HG02571 (cell line): ENCODE measurements around the gene LLGL1.

Source experiments
- ATAC-seq: cut with Tn5 transposase; IDR thresholded peaks from one replicate; pipeline ENCODE4 v1.9.1; 2021; ENCODE audit warnings: mild to moderate bottlenecking, moderate library complexity; ENCODE audit not compliant: unreplicated experiment

Gene LLGL1

DNA sequence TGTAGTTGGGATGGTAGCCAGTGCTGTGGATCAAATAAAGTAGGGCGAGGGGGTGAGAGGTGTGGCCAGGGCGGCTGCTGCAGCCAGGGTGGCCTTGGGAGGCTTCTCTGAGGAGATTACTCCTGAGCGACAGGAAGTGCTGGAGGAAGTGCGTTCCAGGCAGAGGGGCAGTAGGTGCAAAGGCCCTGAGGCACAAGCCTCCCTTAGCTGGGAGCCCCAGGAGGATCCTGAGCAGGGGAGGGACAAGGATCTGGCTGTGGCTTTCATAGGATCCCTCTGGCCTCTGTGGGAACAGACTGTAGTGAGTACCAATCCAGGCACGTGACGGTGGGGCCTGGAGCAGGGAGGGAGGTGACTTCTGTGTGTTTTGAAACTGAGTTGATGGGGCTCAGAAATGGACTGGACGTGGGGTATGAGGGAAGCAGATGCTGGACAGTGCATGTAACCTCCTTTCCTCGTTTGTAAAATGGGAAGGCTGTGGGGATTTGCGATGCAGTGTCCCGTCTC, 2.8 kb downstream of the LLGL1 start:
- ATAC-seq = no peak

DNA sequence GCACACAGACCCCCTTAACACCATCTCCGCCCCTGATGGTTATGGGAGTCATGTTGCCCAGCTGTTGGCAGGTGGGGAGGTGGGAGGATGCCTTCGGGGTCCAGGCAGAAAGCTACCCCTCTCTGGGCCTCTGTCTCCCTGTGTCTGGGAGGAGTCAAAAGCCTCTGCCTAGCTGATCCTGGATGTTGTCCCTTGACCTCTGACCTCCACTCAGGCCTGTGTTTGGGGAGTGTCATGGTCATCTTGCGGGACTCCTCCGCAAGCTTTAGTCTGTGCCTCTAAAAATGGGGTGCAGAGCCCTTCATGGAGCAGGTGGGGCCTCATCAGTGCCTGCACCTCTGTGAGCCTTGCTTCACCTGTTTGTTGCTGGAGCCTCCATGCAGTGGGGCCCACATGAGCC, 3.8 kb downstream of the LLGL1 start:
- ATAC-seq = no peak

DNA sequence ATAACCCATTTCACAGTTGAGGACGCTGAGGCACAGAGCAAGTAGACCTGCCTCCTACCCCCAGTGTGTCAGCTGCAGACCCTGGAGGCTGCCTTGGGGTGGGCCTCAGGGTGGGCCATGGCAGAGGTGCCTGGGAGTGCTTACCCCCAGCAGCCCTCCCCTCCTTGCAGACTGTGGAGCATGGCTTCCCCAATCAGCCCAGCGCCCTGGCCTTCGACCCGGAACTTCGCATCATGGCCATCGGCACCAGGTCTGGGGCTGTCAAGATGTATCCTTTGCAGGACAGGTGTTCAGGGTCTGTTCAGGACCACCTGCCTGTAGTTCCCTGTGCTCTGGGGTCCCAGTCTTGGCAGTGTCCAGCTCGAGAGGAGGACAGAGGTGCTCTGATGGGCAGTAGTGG, 4.3 kb downstream of the LLGL1 start:
- ATAC-seq = no peak

DNA sequence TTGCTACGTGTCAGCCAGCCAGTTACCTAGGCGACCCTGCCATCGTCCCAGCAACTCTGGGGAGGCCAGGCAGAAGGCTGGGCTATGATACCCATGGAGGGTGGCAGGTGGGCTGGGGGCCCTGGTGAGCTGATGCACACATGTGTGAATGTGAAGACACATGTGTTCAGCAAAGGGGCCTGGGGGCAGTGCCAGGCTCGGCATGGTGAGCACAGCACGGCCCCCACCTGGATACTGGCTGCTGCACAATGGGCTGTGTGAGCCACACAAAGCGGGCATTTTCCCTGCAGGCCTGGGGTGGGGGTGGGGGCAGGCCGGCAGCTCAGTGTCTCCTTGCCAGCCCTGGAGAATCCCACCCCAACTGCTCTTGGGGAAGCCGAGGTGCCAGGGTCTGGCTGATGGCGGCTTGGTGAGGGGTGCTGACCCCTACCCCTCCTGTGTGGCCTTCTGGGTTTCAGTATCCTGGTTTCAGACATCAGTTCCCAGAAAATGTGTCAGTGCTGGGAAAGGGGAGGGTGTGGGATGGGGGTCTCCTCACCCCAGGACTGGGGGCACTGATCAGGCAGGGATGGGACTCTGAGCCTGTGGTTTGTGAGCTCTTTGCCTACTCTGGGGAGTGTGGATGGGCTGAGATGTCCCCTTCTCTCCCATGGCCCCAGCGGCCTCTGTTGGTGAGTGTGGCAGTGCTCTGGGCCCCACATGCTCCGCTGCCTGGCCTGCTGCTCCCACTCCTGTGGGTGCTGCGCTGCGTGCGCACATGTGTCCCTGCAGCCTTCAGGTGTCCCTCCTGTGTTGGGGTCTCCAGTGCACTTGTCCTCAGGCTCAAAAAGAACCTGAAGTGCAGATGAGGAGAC, 5.1 kb downstream of the LLGL1 start:
- ATAC-seq = no peak

DNA sequence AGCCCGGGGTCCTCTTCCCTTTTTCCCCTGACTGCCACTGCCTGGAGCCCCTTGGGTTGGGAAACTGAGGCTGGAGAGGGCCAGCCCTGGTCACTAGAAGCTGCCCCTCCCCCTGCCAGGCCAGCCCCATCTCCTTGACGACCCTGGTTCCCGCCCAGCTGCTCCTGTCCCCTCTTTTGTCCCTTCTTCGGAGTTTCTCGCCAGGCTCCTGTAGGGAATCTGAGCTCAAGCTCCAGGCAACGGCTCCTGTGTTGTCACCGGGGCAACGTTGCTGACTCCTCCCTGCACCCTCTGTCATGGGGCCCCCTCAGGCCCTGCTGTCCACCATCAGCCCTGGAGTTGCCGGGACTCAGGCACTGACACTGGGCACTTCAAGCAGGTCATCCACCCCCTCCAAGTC, 5.7 kb downstream of the LLGL1 start:
- no peak for ATAC-seq

DNA sequence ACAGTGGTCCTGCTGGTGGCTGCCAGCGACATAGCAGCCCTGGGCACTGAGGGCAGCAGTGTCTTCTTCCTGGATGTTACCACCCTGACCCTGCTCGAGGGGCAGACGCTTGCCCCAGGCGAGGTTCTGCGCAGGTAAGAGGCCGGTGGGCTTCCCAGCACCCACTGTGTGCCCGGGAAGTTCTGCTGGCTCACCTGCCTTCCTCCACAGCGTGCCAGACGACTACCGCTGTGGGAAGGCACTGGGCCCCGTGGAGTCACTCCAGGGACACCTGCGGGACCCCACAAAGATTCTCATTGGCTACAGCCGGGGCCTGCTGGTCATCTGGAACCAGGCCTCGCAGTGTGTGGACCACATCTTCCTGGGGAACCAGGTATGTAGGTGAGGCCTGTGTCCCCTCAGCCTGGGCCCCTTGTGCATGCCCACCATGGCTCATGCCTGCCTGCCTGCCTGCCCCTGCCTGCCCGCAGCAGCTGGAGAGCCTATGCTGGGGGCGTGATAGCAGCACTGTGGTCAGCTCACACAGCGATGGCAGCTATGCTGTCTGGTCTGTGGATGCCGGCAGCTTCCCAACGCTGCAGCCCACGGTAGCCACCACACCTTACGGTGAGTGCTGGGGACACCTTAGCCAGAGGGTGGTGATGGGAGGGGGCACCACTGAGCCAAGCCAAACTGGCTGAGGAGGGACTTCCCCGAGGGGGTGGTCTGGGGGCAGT, 8.5 kb downstream of the LLGL1 start:
- no peak for ATAC-seq

DNA sequence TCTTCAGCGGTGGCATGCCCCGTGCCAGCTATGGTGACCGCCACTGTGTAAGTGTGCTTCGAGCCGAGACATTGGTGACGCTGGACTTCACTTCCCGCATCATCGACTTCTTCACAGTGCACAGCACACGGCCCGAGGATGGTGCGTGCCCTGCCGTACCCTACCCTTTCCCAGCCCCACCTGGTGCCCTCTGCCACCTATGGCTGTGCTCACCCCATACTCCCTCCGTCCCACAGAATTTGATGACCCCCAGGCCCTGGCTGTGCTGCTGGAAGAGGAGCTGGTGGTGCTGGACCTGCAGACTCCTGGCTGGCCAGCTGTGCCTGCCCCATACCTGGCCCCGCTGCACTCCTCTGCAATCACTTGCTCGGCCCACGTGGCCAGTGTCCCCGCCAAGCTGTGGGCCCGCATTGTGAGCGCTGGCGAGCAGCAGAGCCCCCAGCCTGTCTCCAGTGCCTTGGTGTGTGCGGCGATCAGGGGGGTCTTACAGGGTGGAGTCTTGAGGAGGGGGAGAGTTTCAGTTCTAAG, 9.5 kb downstream of the LLGL1 start:
- no peak for ATAC-seq

DNA sequence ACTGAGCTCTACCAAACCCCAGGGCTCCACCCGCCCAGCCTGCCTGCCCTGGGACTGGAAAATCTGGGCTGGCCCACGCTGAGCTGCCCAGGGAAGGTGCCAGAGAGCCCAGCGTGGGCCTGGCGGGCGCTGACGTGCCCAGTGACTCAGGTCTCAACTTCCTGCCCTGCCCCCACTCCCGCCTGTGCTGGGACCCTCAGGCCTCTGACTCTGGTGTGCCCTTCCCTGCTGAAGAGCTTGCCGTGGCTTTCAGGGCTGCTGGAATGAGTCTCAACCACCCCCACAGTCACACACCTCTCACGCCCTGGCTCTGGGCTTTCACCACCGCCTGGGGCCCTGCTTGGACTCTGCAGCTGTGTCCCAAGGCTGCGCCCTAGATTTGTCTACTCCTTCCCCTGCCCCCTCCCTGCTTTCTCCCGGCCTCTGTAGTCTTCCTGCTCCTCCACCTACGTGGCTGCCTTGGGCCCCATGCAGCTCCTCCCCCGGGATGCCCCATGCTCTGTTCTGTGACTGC, 10.4 kb downstream of the LLGL1 start:
- ATAC-seq = no peak

DNA sequence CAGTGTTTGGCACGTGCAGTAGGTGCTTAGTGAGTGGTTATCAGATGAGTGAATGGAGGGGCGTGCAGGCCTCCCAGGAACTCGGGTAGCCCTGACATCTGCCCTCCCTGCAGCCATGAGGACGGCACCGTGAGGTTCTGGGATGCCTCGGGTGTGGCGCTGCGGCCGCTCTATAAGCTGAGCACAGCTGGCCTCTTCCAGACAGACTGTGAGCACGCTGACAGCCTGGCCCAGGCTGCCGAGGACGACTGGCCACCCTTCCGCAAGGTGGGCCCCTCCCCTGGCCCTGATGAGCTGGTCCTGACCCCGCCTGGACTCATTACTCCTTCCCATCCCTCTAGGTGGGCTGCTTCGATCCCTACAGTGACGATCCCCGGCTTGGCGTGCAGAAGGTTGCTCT, 11.1 kb downstream of the LLGL1 start:
- ATAC-seq = no peak

DNA sequence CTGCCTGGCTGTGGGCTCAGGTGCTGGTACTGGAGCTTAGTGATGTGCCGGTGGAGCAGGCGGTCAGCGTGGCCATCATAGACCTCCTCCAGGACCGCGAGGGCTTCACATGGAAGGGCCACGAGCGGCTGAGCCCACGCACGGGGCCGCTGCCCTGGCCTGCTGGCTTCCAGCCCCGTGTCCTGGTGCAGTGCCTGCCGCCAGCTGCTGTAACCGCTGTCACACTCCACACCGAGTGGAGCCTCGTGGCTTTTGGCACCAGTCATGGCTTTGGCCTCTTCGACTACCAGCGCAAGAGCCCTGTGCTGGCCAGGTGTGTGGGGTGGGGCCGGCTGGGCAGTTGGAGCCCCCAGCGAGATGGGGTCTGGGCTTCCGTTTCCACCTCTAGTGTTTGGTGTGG, 12.0 kb downstream of the LLGL1 start:
- no peak for ATAC-seq

DNA sequence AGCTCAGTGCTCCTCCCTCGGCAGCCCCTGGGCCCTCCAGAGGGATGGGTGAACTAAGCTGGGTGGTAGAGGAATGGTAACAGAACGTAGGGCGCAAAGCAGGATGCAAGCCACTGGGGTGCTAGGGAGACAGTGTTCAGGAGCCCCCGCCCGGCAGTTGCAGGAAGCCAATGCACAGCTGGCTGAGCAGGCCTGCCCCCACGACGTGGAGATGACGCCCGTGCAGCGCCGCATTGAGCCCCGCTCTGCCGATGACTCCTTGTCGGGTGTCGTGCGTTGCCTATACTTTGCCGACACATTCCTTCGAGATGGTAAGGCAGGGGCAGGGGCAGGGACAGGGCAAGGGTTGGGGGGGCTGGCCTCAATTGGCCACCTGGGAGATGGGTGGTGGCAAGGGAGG, 12.9 kb downstream of the LLGL1 start:
- no peak for ATAC-seq

DNA sequence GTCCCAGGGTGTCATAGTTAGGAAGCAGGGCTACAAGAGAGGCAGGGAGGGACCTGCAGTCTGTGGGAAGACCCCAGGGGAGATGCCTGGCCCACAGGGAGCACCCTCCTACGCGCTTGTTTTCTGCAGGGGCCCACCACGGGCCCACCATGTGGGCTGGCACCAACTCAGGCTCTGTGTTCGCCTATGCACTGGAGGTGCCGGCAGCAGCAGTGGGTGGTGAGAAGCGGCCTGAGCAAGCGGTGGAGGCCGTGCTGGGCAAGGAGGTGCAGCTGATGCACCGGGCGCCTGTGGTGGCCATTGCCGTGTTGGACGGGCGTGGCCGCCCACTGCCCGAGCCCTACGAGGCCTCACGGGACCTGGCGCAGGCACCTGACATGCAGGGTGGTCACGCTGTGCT, 15.0 kb downstream of the LLGL1 start:
- no peak for ATAC-seq

DNA sequence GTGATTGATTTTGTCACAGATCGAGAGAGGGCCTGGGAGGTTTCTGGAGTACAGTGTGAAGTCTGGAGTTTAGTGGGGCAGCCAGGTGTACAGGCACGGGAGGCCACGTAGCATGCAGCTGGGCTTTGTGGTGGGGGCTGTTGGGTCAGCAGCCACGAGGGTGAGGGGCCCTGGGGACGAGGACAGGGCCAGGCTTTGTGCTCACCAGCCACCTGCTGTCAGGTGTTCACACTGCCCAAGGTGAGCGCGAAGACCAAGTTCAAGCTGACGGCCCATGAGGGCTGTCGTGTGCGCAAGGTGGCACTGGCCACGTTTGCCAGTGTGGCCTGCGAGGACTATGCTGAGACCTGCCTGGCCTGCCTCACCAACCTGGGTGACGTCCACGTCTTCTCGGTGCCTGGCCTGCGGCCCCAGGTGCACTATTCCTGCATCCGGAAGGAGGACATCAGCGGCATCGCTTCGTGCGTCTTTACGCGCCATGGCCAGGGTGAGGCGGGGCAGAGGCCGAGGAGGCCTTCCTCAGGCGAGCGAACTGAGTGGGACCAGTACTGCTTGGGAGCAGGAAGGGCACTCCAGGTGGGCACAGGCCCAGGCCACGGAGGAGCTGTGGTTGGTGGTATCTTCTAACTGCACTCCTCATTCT, 15.9 kb downstream of the LLGL1 start:
- ATAC-seq = no peak

DNA sequence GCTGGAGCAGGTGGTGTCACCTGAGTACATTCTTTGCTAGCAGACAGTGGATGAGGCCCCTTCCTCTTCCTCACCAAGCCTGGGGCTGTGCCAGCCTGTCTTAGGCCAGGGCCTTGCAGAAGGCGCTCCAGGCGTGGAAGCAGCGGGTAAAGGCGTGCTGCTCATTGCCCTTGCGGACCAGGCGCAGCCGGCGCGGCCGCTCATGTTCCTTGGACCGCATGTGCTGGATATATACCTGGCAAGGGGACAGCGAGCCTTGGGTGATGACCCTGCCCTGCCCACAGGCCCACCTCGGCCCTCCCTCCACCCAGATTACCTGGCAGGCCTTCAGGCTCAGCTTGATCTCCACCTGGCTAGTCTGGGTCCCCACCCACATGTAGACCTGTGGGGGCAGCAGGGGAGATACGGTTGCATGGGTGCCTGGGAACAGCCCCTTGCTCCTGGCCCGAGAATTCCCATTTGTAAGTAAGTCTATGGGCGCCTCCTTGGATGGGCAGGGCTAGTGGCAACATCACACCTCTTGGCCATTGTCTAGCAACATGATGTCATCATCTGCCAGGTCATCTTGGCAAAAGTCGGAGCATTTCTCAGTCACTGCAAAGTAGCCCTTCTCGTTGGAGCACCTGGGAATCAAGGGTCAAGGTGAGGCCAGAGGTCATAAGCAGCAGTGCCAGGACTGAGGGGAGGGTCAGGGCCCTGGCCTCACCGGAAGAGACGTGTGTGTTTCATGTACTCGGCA, 19.8 kb downstream of the LLGL1 start:
- ATAC-seq = no peak

DNA sequence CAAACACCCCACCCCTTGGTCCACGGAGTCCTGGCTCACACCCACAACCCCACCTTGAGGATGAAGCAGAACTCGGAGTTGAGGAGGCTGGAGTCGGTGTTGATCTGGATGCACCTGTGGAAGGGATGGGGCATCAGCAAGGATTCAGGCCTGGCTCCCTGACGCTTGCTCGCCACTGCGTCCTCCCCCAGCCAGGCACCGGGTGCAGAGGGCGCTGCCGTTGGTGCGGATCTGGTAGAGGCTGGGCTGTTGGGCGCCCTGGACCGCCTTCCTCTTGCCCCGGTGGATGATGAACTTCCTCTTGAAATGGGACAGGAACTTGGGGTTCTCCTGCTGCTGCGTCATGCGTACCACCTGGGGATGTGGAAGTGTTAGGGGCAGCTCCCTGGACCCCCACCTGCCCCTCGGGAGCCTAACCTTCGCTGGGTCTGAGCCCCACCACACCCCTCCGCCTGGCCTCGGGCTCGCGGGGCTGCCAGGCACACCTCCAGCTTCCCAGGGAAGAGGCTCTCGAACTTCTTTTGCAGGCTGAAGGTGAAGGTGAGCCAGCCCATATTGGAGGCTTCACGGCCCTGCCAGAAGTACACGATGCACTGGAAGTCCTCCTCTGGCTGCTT, 20.8 kb downstream of the LLGL1 start:
- no peak for ATAC-seq

DNA sequence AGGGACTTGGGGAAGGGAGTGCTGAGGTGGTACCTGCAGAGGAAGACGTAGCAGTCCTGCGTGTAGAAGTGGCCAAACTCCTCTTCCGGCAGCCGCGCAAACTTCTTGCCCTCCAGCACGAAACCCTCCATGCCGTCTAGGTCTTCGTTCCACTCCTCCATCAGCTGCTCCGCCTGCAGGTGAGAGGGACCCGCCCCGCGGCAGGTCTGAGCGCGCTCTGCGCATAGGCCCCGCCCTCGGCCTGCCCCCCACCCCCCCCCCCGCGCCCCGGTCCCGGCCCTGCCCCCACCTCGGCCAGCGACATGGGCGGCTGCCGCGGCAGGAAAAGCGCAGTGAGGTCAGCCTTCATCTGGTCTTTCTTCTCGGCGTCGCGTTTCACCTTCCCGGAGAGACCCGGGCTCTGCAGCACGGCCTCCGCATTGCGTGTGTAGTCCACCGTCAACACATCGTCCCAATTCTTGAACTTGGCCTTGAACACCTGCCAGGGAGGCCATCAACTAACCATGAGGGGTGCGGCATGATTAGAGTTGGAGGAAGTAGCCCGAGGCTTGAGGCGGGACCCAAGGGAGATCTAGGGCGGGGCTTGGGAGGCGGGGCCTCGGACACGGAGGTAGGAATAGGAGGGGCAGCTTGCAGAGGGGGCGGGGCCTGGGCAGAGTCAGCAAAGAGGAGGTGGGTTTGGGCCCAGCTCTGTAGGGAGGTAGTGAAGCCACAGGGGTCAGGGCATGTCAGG, 21.6 kb downstream of the LLGL1 start:
- no peak for ATAC-seq

DNA sequence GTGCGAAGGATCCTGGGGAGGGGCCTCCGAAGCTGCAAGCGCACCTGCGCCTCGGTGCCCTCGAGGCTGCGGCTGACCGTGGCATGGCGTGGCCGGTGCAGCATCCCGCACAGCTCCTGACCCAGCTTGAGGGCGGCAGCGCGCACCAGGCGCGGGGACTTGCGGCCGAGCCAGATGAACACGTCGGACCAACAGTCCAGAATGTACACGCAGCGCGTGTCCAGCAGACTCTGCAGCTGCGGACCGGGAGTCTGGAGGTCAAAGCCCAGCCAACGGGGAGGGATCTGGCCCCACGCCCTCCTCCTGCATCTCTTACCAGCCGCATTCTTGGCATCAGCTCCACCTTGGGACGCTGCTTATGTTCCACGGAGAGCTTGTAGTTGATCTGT, 22.2 kb downstream of the LLGL1 start:
- ATAC-seq = no peak

DNA sequence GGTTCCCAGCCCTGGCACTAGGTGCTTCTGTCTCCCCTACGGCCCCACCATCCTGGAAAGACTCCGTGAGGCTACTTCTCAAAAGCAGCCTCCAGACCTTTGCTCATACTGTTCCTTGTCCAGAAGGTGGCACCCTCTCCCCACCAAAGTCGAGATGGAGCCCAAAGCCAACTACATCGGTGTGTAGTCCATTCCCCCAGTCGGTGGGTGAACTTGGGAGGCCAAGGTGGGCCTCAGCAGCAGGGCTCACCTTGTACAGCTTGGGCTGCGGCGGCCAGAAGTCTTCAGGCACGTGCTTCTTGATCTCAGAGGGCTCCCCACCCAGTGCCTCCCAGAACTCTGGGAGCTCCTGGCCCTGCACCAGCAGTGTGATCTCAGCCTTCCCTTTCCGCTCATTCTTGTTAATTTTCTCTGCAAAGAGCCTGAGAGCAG, 22.9 kb downstream of the LLGL1 start:
- no peak for ATAC-seq

DNA sequence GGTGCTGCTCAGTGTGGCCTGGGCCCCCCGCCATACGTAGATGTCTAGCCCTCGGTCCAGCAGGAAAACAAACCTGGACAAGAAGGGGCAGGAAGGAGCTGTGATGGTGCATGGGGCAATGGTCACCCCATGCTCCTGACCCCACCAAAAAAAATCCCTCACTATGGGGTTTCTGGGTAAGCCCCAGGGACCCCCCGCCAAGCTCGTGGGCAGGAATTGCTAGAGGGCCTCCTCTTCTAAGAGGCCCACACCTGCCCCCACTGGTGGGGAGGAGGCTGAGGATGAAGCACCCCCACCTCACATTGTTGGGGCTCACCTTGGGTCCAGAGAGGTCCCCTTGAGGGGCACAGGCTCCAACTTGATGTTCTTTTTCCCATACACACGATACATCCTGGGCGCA, 23.4 kb downstream of the LLGL1 start:
- no peak for ATAC-seq

DNA sequence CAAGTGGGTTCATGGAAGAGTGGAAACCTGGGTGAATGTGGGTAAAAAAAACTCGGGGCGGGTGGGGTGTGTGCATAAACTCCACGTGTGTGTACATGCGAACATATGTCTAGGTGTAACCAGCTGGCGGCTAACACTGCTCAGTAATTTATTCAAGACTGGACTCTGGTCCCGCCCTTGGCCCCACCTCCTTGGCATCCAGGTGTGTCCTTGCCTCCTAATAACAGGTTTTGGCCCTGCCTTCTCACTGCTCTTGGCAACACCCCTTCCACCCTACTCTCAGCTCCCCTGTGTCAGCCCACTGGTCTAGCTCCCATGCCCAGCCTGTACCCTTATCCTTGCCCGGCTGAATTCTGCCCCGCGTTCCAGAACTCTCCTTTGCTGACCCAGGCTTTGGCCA, 24.8 kb downstream of the LLGL1 start:
- ATAC-seq = no peak
